Fibroblast of lung (primary cell): ENCODE data around the gene HYAL2. TPM values are rescaled to one million over a fixed set of nuclear protein-coding genes. Genes with fewer than 3 reads are reported as not detected.

ENCODE experiments used
- DNase-seq, 2 donors: peaks; one replicate each; pipeline versions ENCODE4 v3.0.0 to v3.0.0-alpha.2; 2010; ENCODE audit warnings: low read depth in 2 of 2
- H2AFZ ChIP-seq: 2 replicates; pipeline ENCODE4 v1.5.1; 2012; ENCODE audit warnings: low read length, control low read depth, inconsistent platforms
- H3K27ac ChIP-seq: 2 replicates; pipeline ENCODE4 v1.5.1; 2011; ENCODE audit warnings: low read length, control low read depth; ENCODE audit not compliant: insufficient read depth
- H3K27me3 ChIP-seq: 2 replicates; pipeline ENCODE4 v1.5.1; 2011; ENCODE audit warnings: mild to moderate bottlenecking, low read length; ENCODE audit not compliant: control insufficient read depth, insufficient read depth
- H3K36me3 ChIP-seq: 2 replicates; pipeline ENCODE4 v1.5.1; 2011; ENCODE audit warnings: low read length; ENCODE audit not compliant: control insufficient read depth, insufficient read depth
- H3K4me1 ChIP-seq: 2 replicates; pipeline ENCODE4 v1.5.1; 2011; ENCODE audit warnings: low read length; ENCODE audit not compliant: control insufficient read depth, insufficient read depth; ENCODE audit errors: extremely low read depth
- H3K4me2 ChIP-seq: 2 replicates; pipeline ENCODE4 v1.5.1; 2011; ENCODE audit warnings: low read length, control low read depth; ENCODE audit not compliant: insufficient read depth; ENCODE audit errors: extremely low read depth
- H3K4me3 ChIP-seq, 4 experiments: fragments of 200-600 bp in 1 of 4; sonication (generic) in 1 of 4; replicated peaks in 1 of 4; 2 replicates each; pipeline ENCODE4 v1.5.1; 2011 to 2016; ENCODE audit warnings: low read length in 4 of 4, low read depth in 3 of 4, mild to moderate bottlenecking in 3 of 4, control low read depth in 2 of 4, inconsistent platforms in 1 of 4, mixed read lengths in 1 of 4; ENCODE audit not compliant: insufficient read depth in 1 of 4; ENCODE audit errors: control extremely low read depth in 1 of 4
- H3K79me2 ChIP-seq: 2 replicates; pipeline ENCODE4 v1.5.1; 2012; ENCODE audit warnings: mild to moderate bottlenecking, low read length, inconsistent platforms; ENCODE audit not compliant: control insufficient read depth, insufficient read depth
- H3K9ac ChIP-seq: 2 replicates; pipeline ENCODE4 v1.5.1; 2011; ENCODE audit warnings: mild to moderate bottlenecking, low read length, control low read depth; ENCODE audit not compliant: insufficient read depth
- H3K9me3 ChIP-seq: 2 replicates; pipeline ENCODE4 v1.5.1; 2012; ENCODE audit warnings: low read depth, low read length; ENCODE audit not compliant: control insufficient read depth, insufficient read depth
- H4K20me1 ChIP-seq: 2 replicates; pipeline ENCODE4 v1.5.1; 2011; ENCODE audit warnings: low read length; ENCODE audit not compliant: control insufficient read depth, insufficient read depth; ENCODE audit errors: extremely low read depth
- EZH2 ChIP-seq: IDR thresholded peaks from 2 replicates; pipeline ENCODE4 v1.5.1; 2012; ENCODE audit warnings: low read length, control low read depth, mild to moderate bottlenecking; ENCODE audit errors: missing control alignments
- polyA plus RNA-seq, 2 donors: library from polyadenylated mRNA; depleted of rRNA in 1 of 2; stranded (reverse) in 1 of 2; unstranded in 1 of 2; fragments of >200 nt; gene quantifications; 2 replicates each; pipeline ENCODE4 v1.2.1, GENCODE V29; 2011 to 2012; ENCODE audit warnings: missing spikeins in 1 of 2
- total RNA-seq: library from RNA; depleted of rRNA; stranded (reverse); fragments of >200 nt; gene quantifications from 2 replicates; pipeline ENCODE4 v1.2.1, GENCODE V29; 2014
- TF ChIP-seq, protein P1 (sequence below), 2 donors: IDR thresholded peaks in 1 of 2; conservative IDR thresholded peaks in 1 of 2; 1 replicate in 1 of 2; 2 replicates in 1 of 2; pipeline ENCODE4 v1.5.1; 2011 to 2012; ENCODE audit warnings: low read length in 2 of 2, control low read depth in 1 of 2, inconsistent platforms in 1 of 2, low read depth in 1 of 2, mild to moderate bottlenecking in 1 of 2

HYAL2 gene
- total and polyA plus RNA-seq, 2 donors (not counting 1 experiment from before 2014, with no cell fraction given): 35.1 to 52.5 TPM

DNA sequence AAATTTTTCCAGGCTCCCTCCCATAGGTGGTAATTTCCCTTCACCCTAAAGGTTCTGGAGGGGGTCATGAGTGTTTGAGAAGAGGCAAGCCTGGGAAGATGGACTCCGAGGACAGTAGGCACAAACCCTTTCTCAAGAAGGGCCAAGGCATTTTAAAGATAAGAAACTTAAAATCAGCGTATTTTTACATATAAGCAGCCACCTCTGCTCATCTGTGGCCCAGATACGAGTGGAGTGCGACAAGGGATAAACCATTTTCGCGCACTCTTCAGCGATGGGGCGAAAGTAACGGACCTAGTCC lies 17.6 kb upstream of the HYAL2 start:
- Histone ChIP-seq H3K36me3 (no peaks in the 10 kb centered on the region), H3K4me3 (peak overlapping the region; percentile 41 to 67 (median 58)), H3K4me1 (peaks cover 9% of the 10 kb centered on the region), H4K20me1 (no peaks in the 10 kb centered on the region), H3K27me3 (no peaks in the 10 kb centered on the region), H3K27ac (peak overlapping the region; percentile 82), H3K9me3 (no peaks in the 10 kb centered on the region), H3K79me2 (peaks cover 36% of the 10 kb centered on the region), H2AFZ (peak overlapping the region; percentile 55), H3K9ac (peak overlapping the region; percentile 79), H3K4me2 (peak overlapping the region; percentile 90)
- peak in 1 of 2 donors; percentile 21 for DNase-seq
- TF ChIP-seq, protein P1, sequence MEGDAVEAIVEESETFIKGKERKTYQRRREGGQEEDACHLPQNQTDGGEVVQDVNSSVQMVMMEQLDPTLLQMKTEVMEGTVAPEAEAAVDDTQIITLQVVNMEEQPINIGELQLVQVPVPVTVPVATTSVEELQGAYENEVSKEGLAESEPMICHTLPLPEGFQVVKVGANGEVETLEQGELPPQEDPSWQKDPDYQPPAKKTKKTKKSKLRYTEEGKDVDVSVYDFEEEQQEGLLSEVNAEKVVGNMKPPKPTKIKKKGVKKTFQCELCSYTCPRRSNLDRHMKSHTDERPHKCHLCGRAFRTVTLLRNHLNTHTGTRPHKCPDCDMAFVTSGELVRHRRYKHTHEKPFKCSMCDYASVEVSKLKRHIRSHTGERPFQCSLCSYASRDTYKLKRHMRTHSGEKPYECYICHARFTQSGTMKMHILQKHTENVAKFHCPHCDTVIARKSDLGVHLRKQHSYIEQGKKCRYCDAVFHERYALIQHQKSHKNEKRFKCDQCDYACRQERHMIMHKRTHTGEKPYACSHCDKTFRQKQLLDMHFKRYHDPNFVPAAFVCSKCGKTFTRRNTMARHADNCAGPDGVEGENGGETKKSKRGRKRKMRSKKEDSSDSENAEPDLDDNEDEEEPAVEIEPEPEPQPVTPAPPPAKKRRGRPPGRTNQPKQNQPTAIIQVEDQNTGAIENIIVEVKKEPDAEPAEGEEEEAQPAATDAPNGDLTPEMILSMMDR (conservative IDR thresholded peaks at IDR 0.05 in 1 of 2, IDR thresholded peaks at IDR 0.05 in 1 of 2; ENCODE audit: low read depth in 1 of 2, low read length in 2 of 2): no peak
- TF ChIP-seq EZH2: no peak

DNA sequence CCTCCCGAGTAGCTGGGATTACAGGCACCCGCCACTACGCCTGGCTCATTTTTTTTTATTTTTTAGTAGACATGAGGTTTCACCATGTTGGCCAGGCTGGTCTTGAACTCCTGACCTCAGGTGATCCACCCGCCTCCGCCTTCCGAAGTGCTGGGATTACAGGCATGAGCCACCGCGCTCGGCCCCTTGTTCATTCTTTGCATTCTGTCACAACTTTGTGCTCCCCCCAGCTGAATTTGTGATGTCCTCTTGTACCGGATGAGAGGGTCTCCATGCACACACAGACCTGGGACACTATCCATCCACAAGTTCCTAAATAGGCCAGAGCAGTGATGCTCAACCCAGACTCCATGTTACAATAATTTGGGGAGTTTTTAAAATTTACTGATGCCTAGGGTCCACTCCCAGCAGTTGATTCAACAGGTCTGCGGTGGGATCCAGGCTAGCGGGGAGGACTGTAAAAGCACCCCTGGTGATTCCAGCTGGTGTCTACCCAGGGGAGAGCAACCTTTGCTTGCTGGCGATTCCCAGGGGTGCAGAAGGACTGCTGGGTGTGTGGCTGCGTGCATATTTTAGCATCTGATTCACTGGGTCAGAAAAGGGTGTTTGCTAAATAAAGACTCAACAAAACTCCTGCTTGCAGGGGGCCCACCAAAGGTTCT lies 17.1 kb upstream of the HYAL2 start:
- TF ChIP-seq EZH2: no peak
- Histone ChIP-seq H3K4me3 (peak overlapping the region; percentile 41 to 67 (median 58)), H4K20me1 (no peaks in the 10 kb centered on the region), H3K79me2 (peaks cover 41% of the 10 kb centered on the region), H3K9ac (no peak overlapping the region), H2AFZ (no peak overlapping the region), H3K27me3 (no peaks in the 10 kb centered on the region), H3K27ac (peak overlapping the region; percentile 82), H3K9me3 (no peaks in the 10 kb centered on the region), H3K4me1 (peaks cover 10% of the 10 kb centered on the region), H3K4me2 (peak overlapping the region; percentile 90), H3K36me3 (no peaks in the 10 kb centered on the region)
- peak in 1 of 2 donors; percentile 47 for DNase-seq

DNA sequence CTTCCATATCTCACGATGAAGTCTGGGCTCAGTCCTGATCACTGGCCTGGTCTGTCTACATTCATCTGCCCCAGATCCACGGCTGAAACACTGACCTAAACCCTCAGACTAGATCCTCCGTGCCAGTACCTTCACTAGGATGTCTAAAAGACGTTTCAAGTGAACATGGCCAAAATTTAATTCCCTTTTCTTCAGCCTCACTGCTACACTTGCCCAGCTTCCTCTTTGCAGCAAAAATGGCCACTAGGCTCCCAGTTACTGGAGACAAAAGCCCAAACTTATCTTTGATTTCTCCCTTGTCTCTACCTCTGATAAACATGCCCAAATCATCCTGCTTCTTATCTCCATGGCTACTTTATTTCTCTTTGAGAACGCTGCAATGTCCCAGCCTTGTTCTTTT lies 16.4 kb upstream of the HYAL2 start:
- TF ChIP-seq, protein P1 (conservative IDR thresholded peaks at IDR 0.05 in 1 of 2, IDR thresholded peaks at IDR 0.05 in 1 of 2; ENCODE audit: low read depth in 1 of 2, low read length in 2 of 2): no peak
- TF ChIP-seq EZH2: no peak
- no peaks in the 10 kb centered on the region for H3K27me3 ChIP-seq
- H3K4me2 ChIP-seq: no peak overlapping the region
- no peaks in the 10 kb centered on the region for H4K20me1 ChIP-seq
- no peaks in the 10 kb centered on the region for H3K9me3 ChIP-seq
- no peak for DNase-seq
- peak overlapping the region in 1 of 4 experiments; percentile 10 for H3K4me3 ChIP-seq
- peaks cover 47% of the 10 kb centered on the region for H3K79me2 ChIP-seq
- H3K9ac ChIP-seq: no peak overlapping the region
- no peak overlapping the region for H3K27ac ChIP-seq
- peaks cover 17% of the 10 kb centered on the region for H3K4me1 ChIP-seq
- no peak overlapping the region for H2AFZ ChIP-seq
- no peaks in the 10 kb centered on the region for H3K36me3 ChIP-seq
